Lung (tissue), 12 donors: Measurements from ENCODE around the gene SRD5A1. TPM values are rescaled to one million over a fixed set of nuclear protein-coding genes. Genes with fewer than 3 reads are reported as not detected.

ENCODE experiments used
- ATAC-seq: fragments of 200-7000 bp; cut with Tn5 transposase; one replicate; pipeline ENCODE4 v1.9.1; 2020; ENCODE audit warnings: moderate number of reproducible peaks; ENCODE audit not compliant: insufficient read depth, low FRiP score
- DNase-seq, 3 donors: peaks; one replicate each; pipeline ENCODE4 v3.0.0-alpha.2; 2013 to 2017
- H3K27ac ChIP-seq, 2 donors: one replicate each; pipeline ENCODE4 v1.5.1; 2013; ENCODE audit warnings: mild to moderate bottlenecking in 2 of 2, moderate library complexity in 2 of 2, control low read depth in 1 of 2, inconsistent platforms in 1 of 2, low read depth in 1 of 2, low read length in 1 of 2
- H3K27me3 ChIP-seq, 3 donors: one replicate each; pipeline ENCODE4 v1.5.1; 2013; ENCODE audit warnings: low read length in 2 of 3; ENCODE audit not compliant: control insufficient read depth in 3 of 3, insufficient read depth in 3 of 3
- H3K36me3 ChIP-seq, 4 donors: one replicate each; pipeline ENCODE4 v1.5.1; 2013; ENCODE audit warnings: low read length in 4 of 4, mild to moderate bottlenecking in 1 of 4, moderate library complexity in 1 of 4; ENCODE audit not compliant: control insufficient read depth in 4 of 4, insufficient read depth in 4 of 4
- H3K4me1 ChIP-seq, 5 donors: one replicate each; pipeline ENCODE4 v1.5.1; 2013; ENCODE audit warnings: low read length in 5 of 5, mild to moderate bottlenecking in 2 of 5, moderate library complexity in 1 of 5; ENCODE audit not compliant: control insufficient read depth in 5 of 5, insufficient read depth in 5 of 5
- H3K4me3 ChIP-seq: one replicate; pipeline ENCODE4 v1.5.1; 2013; ENCODE audit warnings: mild to moderate bottlenecking, control low read depth, moderate library complexity
- H3K9ac ChIP-seq, 2 donors: one replicate each; pipeline ENCODE4 v1.5.1; 2013; ENCODE audit warnings: low read length in 2 of 2, control low read depth in 1 of 2; ENCODE audit not compliant: insufficient read depth in 1 of 2
- H3K9me3 ChIP-seq, 4 donors: one replicate each; pipeline ENCODE4 v1.5.1; 2013; ENCODE audit warnings: low read length in 3 of 4, mild to moderate bottlenecking in 1 of 4, moderate library complexity in 1 of 4; ENCODE audit not compliant: control insufficient read depth in 4 of 4, insufficient read depth in 3 of 4
- CTCF ChIP-seq: IDR thresholded peaks from 2 replicates; pipeline ENCODE4 v1.5.1; 2012; ENCODE audit warnings: mild to moderate bottlenecking; ENCODE audit errors: control extremely low read depth, extremely low read depth
- WGBS, 2 donors: extraction: QIAGEN DNeasy Blood & Tissue Kit; methylation state at CpG; one replicate each; pipeline ENCODE4 v1.1.7; 2013; 5-methylcytosine and 5-hydroxymethylcytosine counted together
- polyA plus RNA-seq, 2 donors: library from polyadenylated mRNA; stranded (reverse); fragments of 200-250 nt; gene quantifications; one replicate each; pipeline ENCODE4 v1.2.1, GENCODE V29; 2013
- total RNA-seq, 2 donors: library from RNA; depleted of rRNA in 1 of 2; stranded (reverse); fragments of >200 nt in 1 of 2; gene quantifications; one replicate each; pipeline ENCODE4 v1.2.1, GENCODE V29; 2014 to 2021
- donor health status: control.
- donor health status: control.
- donor health status: Bipolar disorder and iron deficiency.
- donor health status: healthy.
- donor health status: DM: yes; HTN: yes; CAD: no.

Gene SRD5A1
- total and polyA plus RNA-seq, 4 donors: 2.6 to 14.4 (median 7.3) TPM

GRCh38 chr5:6601271-6601670 lies 32.0 kb upstream of the SRD5A1 start:
- WGBS, 2 donors: 93 to 98% methylated on average over 11 of the region's 11 CpGs
- Histone ChIP-seq H3K27me3 (no peaks in the 10 kb centered on the region), H3K27ac (no peak overlapping the region), H3K4me1 (no peaks in the 10 kb centered on the region), H3K36me3 (peaks cover 33 to 59% (median 38%) of the 10 kb centered on the region in 4 donors), H3K9ac (no peak overlapping the region), H3K4me3 (no peak overlapping the region), H3K9me3 (no peaks in the 10 kb centered on the region)
- DNase-seq (no peak), ATAC-seq (no peak)
- no peak for TF ChIP-seq CTCF

GRCh38 chr5:6601816-6602215 lies 31.4 kb upstream of the SRD5A1 start:
- no peak for ATAC-seq

GRCh38 chr5:6602441-6602840 lies 30.8 kb upstream of the SRD5A1 start:
- Histone ChIP-seq H3K4me1 (no peaks in the 10 kb centered on the region), H3K9ac (no peak overlapping the region), H3K36me3 (peaks cover 33 to 61% (median 43%) of the 10 kb centered on the region in 4 donors), H3K27me3 (no peaks in the 10 kb centered on the region), H3K4me3 (no peak overlapping the region), H3K9me3 (no peaks in the 10 kb centered on the region), H3K27ac (no peak overlapping the region)
- ATAC-seq: no peak
- no peak for DNase-seq
- 94 to 99% methylated on average over 7 of the region's 7 CpGs for WGBS, 2 donors
- TF ChIP-seq CTCF: no peak

More at GRCh38 chr5:6601816-6602215, 31.4 kb upstream of the SRD5A1 start:
- 96 to 97% methylated on average over 11 of the region's 11 CpGs for WGBS, 2 donors
- Histone ChIP-seq H3K4me3 (no peak overlapping the region), H3K4me1 (no peaks in the 10 kb centered on the region), H3K9ac (no peak overlapping the region), H3K27ac (no peak overlapping the region), H3K9me3 (no peaks in the 10 kb centered on the region), H3K36me3 (peaks cover 30 to 58% (median 39%) of the 10 kb centered on the region in 4 donors), H3K27me3 (no peaks in the 10 kb centered on the region)
- no peak for DNase-seq
- no peak for TF ChIP-seq CTCF

- DNase-seq: no peak
- no peaks in the 10 kb centered on the region for H3K4me1 ChIP-seq
- no peak overlapping the region for H3K9ac ChIP-seq
- H3K27ac ChIP-seq: no peak overlapping the region
- no peak overlapping the region for H3K4me3 ChIP-seq
- H3K36me3 ChIP-seq: peaks cover 33 to 61% (median 49%) of the 10 kb centered on the region in 4 donors
- no peak for ATAC-seq
- no peak for TF ChIP-seq CTCF
- no peaks in the 10 kb centered on the region for H3K27me3 ChIP-seq
- 81 to 87% methylated on average over 5 of the region's 5 CpGs for WGBS, 2 donors
- H3K9me3 ChIP-seq: no peaks in the 10 kb centered on the region
These were observed 29.6 kb upstream of the SRD5A1 start for GRCh38 chr5:6603643-6604042.
